Spleen (tissue), 7 donors: ENCODE measurements around the gene WDR4.

Experiments used
- CTCF ChIP-seq, 11 experiments: fragments of 200-600 bp in 7 of 11; fragments of 450-650 bp in 4 of 11; sonication (generic) in 4 of 11; IDR thresholded peaks in 8 of 11; conservative IDR thresholded peaks in 3 of 11; 1 replicate in 7 of 11; 2 replicates in 4 of 11; pipeline versions ENCODE4 v1.4.0 to v1.8.0; 2016 to 2021; ENCODE audit warnings: antibody characterized with exemption in 11 of 11, inconsistent platforms in 4 of 11, mild to moderate bottlenecking in 1 of 11
- POLR2A ChIP-seq, 3 donors: fragments of 450-650 bp; IDR thresholded peaks; one replicate each; pipeline ENCODE4 v1.5.1; 2017; ENCODE audit warnings: antibody characterized with exemption in 3 of 3, mild to moderate bottlenecking in 1 of 3
- donor health status: DM: no; HTN: no; CAD: no; lungs with moderate emphysema.
- donor health status: DM: no; HTN: no; CAD: no.
- donor health status: DM: no; HTN: no; CAD: no.

GRCh38 chr21:42830456-42831455 lies 48.6 kb downstream of the WDR4 start:
- TF ChIP-seq CTCF (IDR thresholded peaks at IDR 0.05 in 8 of 11, conservative IDR thresholded peaks at IDR 0.05 in 3 of 11) (peak in 2 of 11 experiments; percentile 19 to 27), POLR2A (IDR thresholded peaks at IDR 0.05) (no peak)
